Ovary (tissue), 9 donors: ENCODE data around the gene CACNA1S. TPM values are rescaled to one million over a fixed set of nuclear protein-coding genes. Genes with fewer than 3 reads are reported as not detected.

Source experiments
- DNase-seq, 5 donors: peaks; one replicate each; pipeline ENCODE4 v3.0.0-alpha.2; 2019 to 2020
- H3K27ac ChIP-seq, 2 donors: fragments of 200-600 bp; one replicate each; pipeline versions ENCODE4 v1.5.1 to v1.8.0; 2019 to 2022
- H3K27me3 ChIP-seq: fragments of 200-600 bp; one replicate; pipeline ENCODE4 v1.8.0; 2022
- H3K36me3 ChIP-seq: fragments of 200-600 bp; sonication (generic); one replicate; pipeline ENCODE4 v1.5.1; 2019
- H3K4me1 ChIP-seq: one replicate; pipeline ENCODE4 v1.8.1; 2013; ENCODE audit warnings: mild to moderate bottlenecking, moderate library complexity; ENCODE audit not compliant: insufficient read depth
- H3K4me3 ChIP-seq: fragments of 200-600 bp; sonication (generic); one replicate; pipeline ENCODE4 v1.5.1; 2017
- H3K9me3 ChIP-seq, 2 donors: fragments of 200-600 bp in 1 of 2; sonication (generic) in 1 of 2; one replicate each; pipeline versions ENCODE4 v1.5.1 to v1.8.1; 2013 to 2019; ENCODE audit warnings: mild to moderate bottlenecking in 1 of 2, moderate library complexity in 1 of 2
- EP300 ChIP-seq: sonication (generic); formaldehyde crosslinking; IDR thresholded peaks from one replicate; pipeline ENCODE4 v1.6.1; 2017; ENCODE audit warnings: antibody characterized with exemption
- POLR2A ChIP-seq: fragments of 450-650 bp; IDR thresholded peaks from one replicate; pipeline ENCODE4 v1.6.1; 2017; ENCODE audit warnings: antibody characterized with exemption, mild to moderate bottlenecking, moderate library complexity
- WGBS, 3 donors: extraction: QIAGEN DNeasy Blood & Tissue Kit in 1 of 3; methylation state at CpG; one replicate each; pipeline versions ENCODE4 v1.1.5 to v1.1.7; 2013 to 2017; 5-methylcytosine and 5-hydroxymethylcytosine counted together
- intact Hi-C, 4 donors: fragments of 100-400 bp; cut with DNase I; formaldehyde crosslinking; loops; one replicate each; pipeline versions ENCODE4 v1.11.0 to v1.15.1; 2022 to 2023
- polyA plus RNA-seq, 2 donors: library from polyadenylated mRNA; stranded (reverse); fragments of 200-250 nt in 1 of 2; fragments of 350-450 nt in 1 of 2; fragmentation: Illumina TruSeq in 1 of 2; extraction: RNeasy Lipid Tissue Mini Kit (QIAGEN cat#74804) in 1 of 2; gene quantifications; one replicate each; pipeline ENCODE4 v1.2.3, GENCODE V29; 2013 to 2014
- total RNA-seq, 7 donors: library from RNA; depleted of rRNA in 2 of 7; stranded (reverse); fragments of >200 nt in 2 of 7; fragmentation: NEBNext Ultra II Directional in 3 of 7; extraction: Animal tissue kit (Norgen Biotek cat#: 25700) in 3 of 7; gene quantifications; one replicate each; pipeline versions ENCODE4 v1.1.0 to v1.2.4, GENCODE V29; 2016 to 2023
- TF ChIP-seq, protein P1 (sequence below), 3 donors: fragments of 450-650 bp in 2 of 3; fragments of 200-600 bp in 1 of 3; IDR thresholded peaks; one replicate each; pipeline versions ENCODE4 v1.5.1 to v1.8.0; 2016 to 2022; ENCODE audit warnings: antibody characterized with exemption in 3 of 3, mild to moderate bottlenecking in 1 of 3
- donor health status: DM: no; HTN: no; CAD: no; lungs with moderate emphysema.
- donor health status: DM: no; HTN: no; CAD: no.
- donor health status: Bipolar disorder and iron deficiency.
- donor health status: DM: yes; HTN: yes; CAD: no.
- donor health status: DM: no; HTN: no; CAD: no.
- donor health status: DM: yes; HTN: yes; CAD: no.

CACNA1S gene
- total and polyA plus RNA-seq, 9 donors = 0.01 to 0.05 (median 0.05) TPM; not detected in 6

DNA sequence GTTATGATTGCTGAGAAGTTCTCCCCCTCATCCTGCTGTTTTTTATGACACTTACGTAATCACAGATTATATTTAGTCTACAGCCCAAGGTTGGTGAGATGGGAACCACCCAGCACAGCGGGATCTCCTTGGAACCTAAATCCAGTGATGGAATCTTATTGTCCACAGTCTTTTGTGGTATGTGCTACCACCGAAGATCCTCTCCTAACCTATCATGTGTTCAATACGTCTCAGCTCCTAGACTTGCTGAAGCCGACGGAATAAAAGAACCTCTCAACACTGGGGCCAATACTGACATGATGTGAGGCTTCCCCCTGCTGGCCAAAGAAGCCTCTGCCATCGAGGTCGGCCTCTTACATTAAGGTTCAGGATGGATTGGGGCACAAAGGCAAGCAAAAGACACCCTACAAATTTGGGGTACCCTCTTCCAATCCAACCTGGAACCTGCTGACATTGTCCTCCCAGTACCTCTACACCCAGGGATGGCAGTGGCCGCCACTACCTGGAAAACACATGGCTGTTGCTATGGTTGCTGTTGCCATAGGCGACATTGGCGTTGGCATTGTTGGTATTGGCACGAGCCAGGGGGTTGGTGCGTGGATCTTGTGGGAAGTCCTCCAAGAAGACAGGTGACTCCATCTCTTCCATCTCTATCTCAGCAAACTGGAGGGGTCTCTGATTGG lies 69.3 kb downstream of the CACNA1S start:
- 33 to 37% (median 33%) methylated on average over 13 of the region's 13 CpGs for WGBS, 3 donors
- H3K4me3 ChIP-seq = no peak overlapping the region
- no peaks in the 10 kb centered on the region for H3K4me1 ChIP-seq
- peak in 2 of 5 donors; percentile 46 to 59 for DNase-seq
- H3K27me3 ChIP-seq = no peaks in the 10 kb centered on the region
- intact Hi-C loops = loop anchor here in 3 of 4 donors (5.0 kb wide), 1 partner anchor 71 kb away; no protein-coding TSS in a partner anchor
- no peaks in the 10 kb centered on the region for H3K36me3 ChIP-seq
- H3K9me3 ChIP-seq = no peaks in the 10 kb centered on the region
- TF ChIP-seq, protein P1, sequence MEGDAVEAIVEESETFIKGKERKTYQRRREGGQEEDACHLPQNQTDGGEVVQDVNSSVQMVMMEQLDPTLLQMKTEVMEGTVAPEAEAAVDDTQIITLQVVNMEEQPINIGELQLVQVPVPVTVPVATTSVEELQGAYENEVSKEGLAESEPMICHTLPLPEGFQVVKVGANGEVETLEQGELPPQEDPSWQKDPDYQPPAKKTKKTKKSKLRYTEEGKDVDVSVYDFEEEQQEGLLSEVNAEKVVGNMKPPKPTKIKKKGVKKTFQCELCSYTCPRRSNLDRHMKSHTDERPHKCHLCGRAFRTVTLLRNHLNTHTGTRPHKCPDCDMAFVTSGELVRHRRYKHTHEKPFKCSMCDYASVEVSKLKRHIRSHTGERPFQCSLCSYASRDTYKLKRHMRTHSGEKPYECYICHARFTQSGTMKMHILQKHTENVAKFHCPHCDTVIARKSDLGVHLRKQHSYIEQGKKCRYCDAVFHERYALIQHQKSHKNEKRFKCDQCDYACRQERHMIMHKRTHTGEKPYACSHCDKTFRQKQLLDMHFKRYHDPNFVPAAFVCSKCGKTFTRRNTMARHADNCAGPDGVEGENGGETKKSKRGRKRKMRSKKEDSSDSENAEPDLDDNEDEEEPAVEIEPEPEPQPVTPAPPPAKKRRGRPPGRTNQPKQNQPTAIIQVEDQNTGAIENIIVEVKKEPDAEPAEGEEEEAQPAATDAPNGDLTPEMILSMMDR (IDR thresholded peaks at IDR 0.05) = peak in 2 of 3 donors; percentile 33 to 58
- TF ChIP-seq POLR2A = no peak
- no peak overlapping the region for H3K27ac ChIP-seq

DNA sequence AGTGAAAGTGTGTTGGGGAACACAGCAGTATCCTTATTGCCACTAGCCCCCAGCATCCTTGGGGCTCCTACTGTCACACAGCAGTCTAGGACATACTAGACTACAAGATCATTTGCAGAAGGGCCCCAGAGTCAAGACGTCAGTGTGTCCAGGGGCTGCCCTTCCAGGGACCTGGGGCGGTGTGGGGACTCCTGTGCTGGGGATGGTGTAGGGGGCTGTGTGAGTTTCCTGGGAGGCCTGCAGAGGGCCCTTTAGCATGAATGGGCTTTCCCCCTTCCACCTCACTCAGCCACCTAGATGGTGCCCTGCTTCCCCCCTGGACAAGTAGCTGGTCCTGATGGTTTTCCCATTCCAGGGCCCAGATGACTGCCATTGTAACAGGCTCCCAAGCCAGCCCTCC lies 71.2 kb downstream of the CACNA1S start:
- no peak for DNase-seq
- no peaks in the 10 kb centered on the region for H3K9me3 ChIP-seq
- H3K27ac ChIP-seq = no peak overlapping the region
- 96 to 100% (median 100%) methylated on average over 2 of the region's 2 CpGs for WGBS, 3 donors
- no peak overlapping the region for H3K4me3 ChIP-seq
- no peaks in the 10 kb centered on the region for H3K4me1 ChIP-seq
- H3K27me3 ChIP-seq = no peaks in the 10 kb centered on the region
- intact Hi-C loops = loop anchor here in 3 of 4 donors (5.0 kb wide), 1 partner anchor 69 kb away; no protein-coding TSS in a partner anchor
- TF ChIP-seq, protein P1 (IDR thresholded peaks at IDR 0.05) = no peak
- TF ChIP-seq POLR2A = no peak
- TF ChIP-seq EP300 = no peak
- no peaks in the 10 kb centered on the region for H3K36me3 ChIP-seq

DNA sequence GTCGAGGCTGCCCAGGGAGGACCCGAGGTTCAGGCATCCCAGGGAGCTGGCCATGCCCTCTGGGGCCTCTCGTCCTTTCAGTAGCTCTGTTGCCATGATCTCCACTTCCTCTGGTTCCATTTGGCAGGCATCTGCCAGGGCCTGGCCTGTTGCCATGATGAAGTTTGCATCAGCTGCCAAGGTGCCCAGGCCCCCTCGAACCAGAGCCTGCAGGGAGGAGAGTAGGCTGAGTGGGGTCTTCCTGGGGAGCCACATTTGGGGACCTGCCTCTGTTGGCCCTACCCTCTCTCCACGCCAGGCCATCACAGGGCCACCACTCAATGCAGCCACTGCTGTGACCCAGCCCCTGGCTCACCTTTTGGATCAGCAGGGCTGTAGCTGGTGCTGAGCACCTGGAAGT lies 72.3 kb downstream of the CACNA1S start:
- H3K4me3 ChIP-seq = no peak overlapping the region
- intact Hi-C loops = loop anchor here in 3 of 4 donors (5.0 kb wide), 1 partner anchor 68 kb away; no protein-coding TSS in a partner anchor
- H3K9me3 ChIP-seq = no peaks in the 10 kb centered on the region
- DNase-seq = no peak
- TF ChIP-seq, protein P1 (IDR thresholded peaks at IDR 0.05) = no peak
- no peak for TF ChIP-seq POLR2A
- TF ChIP-seq EP300 = no peak
- H3K27ac ChIP-seq = no peak overlapping the region
- H3K27me3 ChIP-seq = no peaks in the 10 kb centered on the region
- 84 to 93% (median 90%) methylated on average over 5 of the region's 5 CpGs for WGBS, 3 donors
- no peaks in the 10 kb centered on the region for H3K4me1 ChIP-seq
- H3K36me3 ChIP-seq = no peaks in the 10 kb centered on the region

DNA sequence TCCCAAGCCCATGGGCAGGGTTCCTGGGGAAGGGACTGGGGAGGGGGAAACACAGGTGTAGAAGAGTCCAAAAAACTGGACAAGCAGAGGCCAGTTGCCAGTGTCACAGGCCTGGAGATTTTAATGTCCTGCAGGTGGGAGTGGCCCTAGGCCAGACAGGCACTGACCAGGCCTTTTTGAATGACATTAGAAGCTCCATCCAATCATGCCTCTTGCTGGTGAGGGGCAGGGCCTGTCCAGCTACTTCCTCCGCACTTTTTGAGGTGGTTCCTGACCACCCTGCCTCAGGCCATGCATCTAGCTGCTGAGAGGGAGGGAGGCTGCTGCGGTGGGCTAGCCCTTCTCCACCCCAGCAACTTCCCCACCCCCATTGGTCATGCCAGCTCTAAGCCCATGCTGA lies 72.8 kb downstream of the CACNA1S start:
- Histone ChIP-seq H3K4me1 (no peaks in the 10 kb centered on the region), H3K27ac (no peak overlapping the region), H3K27me3 (no peaks in the 10 kb centered on the region), H3K4me3 (no peak overlapping the region), H3K36me3 (no peaks in the 10 kb centered on the region), H3K9me3 (no peaks in the 10 kb centered on the region)
- intact Hi-C loops = no loop called here
- WGBS, 3 donors = 95 to 96% (median 96%) methylated on average over 2 of the region's 2 CpGs
- TF ChIP-seq POLR2A (no peak), EP300 (no peak)
- TF ChIP-seq, protein P1 (IDR thresholded peaks at IDR 0.05) = no peak
- DNase-seq = no peak
